HG02981 (cell line): ENCODE results near the gene UCP3.

ENCODE experiments used
- ATAC-seq: cut with Tn5 transposase; IDR thresholded peaks from one replicate; pipeline ENCODE4 v1.9.1; 2021; ENCODE audit warnings: mild to moderate bottlenecking, moderate library complexity; ENCODE audit not compliant: unreplicated experiment

UCP3 gene

DNA sequence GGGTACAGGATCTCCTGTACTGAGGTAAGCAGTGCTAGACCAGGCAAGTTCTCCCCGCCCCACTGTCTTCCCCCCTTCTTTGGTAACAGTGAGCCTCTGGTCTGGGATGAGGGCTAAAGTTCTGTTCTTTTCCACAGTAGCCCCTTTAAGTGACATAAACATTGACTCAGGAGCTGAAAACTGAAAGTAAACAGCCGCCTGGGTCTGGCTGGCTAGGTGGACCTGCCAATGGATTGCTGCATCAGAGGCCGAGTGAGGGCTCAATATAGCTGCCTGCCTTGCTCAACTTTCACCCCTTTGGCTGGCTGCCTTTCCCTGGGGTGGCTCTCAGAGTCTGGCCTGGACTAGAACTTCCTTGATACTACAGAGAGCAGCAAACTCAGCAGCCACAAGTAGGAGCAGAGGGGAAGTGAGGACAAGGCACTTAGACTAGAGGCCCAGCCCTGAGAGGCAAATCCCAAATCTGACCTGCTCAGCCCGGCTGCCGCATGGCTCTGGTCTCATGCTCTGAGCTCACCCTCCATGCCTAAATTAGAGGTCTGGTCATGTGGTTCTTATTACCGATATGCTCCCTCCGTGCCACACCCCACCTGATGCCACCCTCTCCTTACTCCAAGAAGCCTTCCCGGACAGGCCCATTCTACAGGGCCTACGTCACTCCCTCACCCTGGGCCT is 9.6 kb upstream of the UCP3 start:
- ATAC-seq, result no peak

- ATAC-seq, result no peak
These were observed 8.7 kb upstream of the UCP3 start for GRCh38 chr11:74017631-74018030.

- no peak for ATAC-seq
These were observed 7.2 kb upstream of the UCP3 start for GRCh38 chr11:74015919-74016684.

DNA sequence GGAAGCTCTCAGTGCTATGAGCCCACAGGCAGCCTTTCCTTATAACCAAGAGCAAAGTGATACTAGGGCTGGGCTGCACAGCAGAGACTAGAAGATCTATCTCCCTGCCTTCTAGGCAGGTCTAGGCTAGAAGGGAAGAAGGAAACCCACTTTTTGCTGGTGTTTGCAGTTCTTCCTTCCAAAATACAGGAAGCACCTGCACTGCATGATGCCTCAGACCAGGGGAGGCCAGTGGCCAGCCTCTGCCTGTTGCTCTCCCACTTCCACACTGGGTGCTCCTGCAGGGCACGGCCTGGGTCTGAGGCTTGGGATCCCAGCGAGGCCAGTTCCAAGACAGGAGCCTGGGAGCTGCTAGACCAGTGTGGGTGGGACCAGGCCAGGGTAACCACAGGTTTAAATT is 6.0 kb upstream of the UCP3 start:
- ATAC-seq, result no peak

DNA sequence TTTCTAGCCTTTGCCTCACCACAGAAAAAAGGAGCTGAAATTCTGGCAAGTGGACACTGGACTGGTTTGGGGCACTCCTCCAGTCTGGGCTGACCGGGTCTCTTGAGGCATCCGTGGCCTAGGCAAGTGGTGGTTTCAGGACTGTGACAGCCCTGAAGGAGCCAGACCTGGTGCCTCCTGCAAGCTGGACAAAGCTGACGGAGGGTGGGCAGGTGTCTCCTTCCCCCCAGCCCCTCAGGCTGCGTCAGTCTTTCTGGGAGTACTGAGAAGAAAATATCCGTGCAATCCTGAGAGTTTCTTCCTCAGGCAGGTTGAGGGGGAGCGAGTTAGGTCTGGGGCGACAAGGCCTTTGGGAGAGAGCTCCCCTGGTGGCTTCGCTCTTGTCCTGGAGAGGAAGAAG is 4.3 kb upstream of the UCP3 start:
- no peak for ATAC-seq

DNA sequence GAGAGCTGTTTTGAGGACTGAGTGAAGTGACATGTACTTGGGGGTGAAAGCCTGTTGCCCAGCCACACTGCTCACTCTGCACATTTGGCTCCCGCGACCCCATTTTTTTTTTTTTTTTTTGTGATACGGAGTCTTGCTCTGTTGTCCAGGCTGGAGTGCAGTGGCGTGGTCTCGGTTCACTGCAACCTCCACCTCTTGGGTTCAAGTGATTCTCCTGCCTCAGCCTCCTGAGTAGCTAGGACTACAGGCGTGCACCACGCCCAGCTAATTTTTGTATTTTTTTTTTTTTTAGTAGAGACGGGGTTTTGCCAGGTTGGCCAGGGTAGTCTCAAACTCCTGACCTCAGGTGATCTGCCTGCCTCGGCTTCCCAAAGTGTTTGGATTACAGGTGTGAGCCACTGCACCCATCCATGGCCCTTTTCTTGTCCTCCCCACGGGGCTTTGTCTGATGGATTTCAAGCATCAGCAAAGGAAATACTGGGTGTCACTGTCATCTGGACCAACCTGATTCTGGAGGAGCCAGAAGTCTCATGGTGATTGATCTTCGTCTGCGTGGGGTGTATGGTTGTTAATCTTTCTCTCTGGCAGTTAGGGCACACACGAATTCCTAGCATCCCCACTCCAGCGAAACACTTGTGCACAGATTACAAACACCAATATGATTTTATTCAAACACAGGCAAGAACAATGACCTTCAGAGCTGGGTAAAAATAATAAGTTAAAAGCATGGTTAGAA is 3.4 kb upstream of the UCP3 start:
- no peak for ATAC-seq

GRCh38 chr11:74011360-74012073 is 2.6 kb upstream of the UCP3 start:
- ATAC-seq, result peak; percentile 81

DNA sequence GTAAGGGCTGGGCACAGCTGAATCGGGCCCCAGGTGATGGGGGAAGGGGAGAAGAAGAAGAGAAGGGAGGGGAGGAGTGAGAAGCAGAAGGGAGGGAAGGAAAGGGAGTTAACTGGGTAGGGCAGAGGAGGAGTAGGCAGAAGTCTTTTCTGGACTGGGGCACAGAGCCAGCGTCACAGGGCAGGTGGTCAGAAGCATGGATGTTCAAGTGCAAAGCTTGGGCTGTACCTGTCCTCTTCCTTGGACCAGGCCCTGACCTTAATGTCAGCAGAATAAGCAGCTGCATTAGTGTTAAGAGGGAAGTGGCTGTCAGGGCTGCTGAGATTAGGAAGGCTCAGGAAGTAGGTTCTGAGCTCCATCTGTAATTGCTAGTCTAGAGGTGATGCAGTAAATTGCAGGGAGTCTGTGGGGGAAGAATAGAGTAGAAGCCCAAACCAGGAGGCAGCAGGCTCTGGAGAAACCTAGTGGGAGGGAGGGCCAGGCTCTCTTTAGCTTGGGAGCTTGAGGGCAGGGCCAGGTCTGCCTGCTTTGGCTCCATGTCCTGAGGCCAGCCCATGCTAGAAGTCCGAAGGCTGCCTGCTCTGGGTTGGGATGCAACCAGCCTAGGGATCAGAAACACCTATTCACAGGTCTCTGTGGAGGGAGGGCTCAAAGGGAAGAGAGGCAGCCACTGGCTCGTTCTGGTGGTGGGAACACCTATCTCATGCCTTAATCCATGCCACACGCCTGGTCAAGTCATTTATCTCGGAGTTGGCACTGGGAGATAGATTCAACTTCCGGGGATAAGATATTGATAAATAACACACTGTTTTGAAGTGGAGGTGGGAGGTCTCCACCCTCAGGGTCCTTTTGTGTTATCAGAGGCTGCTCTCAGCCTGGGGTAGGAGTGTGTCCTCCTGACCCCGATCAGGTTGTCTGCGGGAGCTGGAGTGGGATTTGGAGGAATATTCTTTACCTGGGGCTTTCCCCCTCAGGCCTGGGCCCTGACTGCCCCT is 1.7 kb upstream of the UCP3 start:
- ATAC-seq, result no peak

GRCh38 chr11:74009675-74010305 is 905 bp upstream of the UCP3 start:
- ATAC-seq, result no peak

DNA sequence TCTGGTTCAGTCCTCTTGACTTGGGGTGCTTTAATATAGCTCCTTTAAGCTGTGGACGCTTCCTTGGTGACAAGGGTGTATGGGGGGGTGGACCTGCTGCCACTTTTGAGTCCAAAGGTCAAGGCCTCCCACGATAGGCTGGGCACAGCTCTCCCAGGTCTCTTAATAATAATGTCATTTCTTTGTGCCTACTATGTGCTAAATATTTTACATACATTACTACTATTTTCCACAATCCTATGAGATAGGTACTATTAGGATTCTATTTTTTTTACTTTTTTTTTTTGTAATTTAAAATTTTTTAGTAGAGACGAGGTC is 304 bp upstream of the UCP3 start:
- no peak for ATAC-seq

- no peak for ATAC-seq
These were observed 1.1 kb downstream of the UCP3 start for GRCh38 chr11:74007691-74008372.

GRCh38 chr11:74006743-74007304 is 2.1 kb downstream of the UCP3 start:
- no peak for ATAC-seq

DNA sequence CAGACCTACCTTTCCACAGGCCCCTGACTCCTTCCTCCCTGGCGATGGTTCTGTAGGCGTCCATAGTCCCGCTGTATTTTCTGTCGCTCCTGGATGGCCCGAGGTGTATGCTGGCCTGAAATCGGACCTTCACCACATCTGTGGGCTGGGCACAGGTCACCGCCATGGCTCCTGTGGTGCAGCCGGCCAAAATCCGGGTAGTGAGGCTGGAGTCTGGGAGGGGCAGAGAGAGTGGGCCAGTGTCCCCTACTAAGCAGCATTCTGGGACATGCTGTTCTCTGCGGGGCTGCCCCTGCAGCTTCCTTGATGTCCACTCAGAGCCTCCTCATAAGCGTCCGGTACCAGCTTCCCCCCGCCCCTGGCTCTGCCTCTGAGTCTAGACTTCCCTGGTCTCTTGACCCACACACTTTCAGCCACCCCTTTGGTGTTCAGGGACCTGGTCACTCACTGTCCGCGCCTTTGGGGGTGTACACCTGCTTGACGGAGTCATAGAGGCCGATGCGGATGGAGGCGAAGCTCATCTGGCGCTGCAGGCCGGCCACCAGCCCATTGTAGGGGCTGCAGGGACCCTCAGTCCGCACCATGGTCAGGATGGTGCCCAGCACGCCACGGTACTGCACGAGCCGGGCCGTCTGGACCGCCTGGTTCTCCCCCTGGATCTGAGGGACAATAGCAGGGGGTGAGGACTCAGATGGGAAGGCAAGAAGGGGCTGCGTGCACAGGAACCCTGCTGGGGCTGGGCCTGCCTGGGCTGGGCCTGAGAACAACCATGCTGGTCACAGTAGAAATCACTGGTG is 3.0 kb downstream of the UCP3 start:
- ATAC-seq, result no peak

GRCh38 chr11:74004759-74005615 is 3.9 kb downstream of the UCP3 start:
- ATAC-seq, result no peak

DNA sequence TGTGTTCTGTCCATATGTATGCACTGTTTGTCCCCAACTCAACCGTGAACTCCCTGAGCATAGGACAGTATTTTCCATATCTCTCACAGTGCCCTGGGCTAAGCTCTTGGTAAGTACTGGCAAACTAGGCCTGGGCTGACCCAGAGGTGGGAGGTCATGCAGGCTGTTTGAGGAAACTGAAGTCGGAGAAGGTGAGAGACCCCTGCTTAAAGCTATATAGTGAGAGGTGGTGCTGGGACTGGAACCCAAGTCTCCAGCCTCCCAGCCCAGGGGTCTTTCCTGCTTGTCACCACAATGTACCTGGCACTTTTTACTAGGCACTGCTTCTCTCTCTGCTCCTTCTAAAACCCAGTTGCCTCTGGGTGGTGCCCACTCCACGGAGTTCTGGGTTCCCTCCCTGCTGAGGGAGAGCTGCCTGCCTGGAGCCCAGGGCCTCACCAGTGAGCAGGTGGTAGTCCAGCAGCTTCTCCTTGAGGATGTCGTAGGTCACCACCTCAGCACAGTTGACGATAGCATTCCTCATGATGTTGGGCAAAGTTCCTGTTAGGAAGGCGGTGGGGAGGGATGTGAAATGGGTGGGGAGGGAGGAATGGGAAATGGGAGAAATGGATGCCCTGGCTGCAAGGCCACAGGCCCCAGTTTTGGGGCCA is 4.7 kb downstream of the UCP3 start:
- no peak for ATAC-seq

- no peak for ATAC-seq
These were observed 6.1 kb downstream of the UCP3 start for GRCh38 chr11:74002832-74003231.

- ATAC-seq, result no peak
These were observed 7.0 kb downstream of the UCP3 start for GRCh38 chr11:74001822-74002286.
